ENCODE data around the gene B4GALT1.

Gene B4GALT1

DNA sequence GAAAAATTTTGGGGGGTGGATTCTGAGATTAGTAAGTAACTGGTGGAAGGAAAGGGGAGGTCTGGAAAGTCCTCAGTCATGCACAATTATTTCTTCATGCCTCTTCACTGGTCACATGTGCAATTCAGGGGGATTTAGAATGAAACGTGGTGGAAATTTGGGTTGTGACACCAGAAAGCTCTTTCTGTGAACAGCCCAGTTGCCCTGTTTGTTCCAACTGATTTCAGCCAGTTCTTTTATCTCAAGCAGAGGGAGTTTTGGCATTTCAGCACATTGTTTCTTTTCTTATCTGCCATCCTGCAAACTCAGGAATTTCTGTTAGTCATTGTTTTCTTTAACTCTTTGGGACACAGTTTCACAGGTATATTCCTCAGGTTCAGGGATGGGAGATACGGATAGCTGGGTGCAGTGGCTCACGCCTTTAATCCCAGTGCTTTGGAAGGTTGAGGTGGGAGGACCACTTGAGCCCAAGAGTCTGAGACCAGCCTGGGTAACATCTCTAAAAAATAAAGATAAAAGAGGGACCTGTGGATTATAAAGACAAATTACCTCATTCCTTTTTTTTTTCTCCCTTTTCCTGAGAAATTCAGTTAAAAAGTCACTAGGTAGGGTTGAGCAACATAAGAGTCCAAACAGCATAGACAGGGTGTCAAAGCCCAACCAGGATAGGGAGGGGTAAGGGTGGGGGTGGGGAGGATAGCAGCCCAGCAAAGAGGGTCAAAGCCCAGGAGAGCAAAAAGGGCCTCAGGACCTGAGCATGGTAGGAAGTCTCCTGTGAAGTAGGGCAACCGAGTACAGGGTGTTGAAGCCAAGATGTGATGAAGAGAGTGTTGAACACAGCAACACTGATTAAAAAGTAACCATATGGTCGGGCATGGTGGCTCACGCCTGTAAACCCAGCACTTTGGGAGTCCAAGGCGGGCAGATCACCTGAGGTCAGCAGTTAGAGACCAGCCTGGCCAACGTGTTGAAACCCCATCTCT lies 5.4 kb upstream of the B4GALT1 start:
- TF ChIP-seq ZNF274 (IDR thresholded peaks at IDR 0.05; ENCODE audit: low read depth, low read length): no peak
- H3K4me3 ChIP-seq (ENCODE audit: low read length): no peak overlapping the region

DNA sequence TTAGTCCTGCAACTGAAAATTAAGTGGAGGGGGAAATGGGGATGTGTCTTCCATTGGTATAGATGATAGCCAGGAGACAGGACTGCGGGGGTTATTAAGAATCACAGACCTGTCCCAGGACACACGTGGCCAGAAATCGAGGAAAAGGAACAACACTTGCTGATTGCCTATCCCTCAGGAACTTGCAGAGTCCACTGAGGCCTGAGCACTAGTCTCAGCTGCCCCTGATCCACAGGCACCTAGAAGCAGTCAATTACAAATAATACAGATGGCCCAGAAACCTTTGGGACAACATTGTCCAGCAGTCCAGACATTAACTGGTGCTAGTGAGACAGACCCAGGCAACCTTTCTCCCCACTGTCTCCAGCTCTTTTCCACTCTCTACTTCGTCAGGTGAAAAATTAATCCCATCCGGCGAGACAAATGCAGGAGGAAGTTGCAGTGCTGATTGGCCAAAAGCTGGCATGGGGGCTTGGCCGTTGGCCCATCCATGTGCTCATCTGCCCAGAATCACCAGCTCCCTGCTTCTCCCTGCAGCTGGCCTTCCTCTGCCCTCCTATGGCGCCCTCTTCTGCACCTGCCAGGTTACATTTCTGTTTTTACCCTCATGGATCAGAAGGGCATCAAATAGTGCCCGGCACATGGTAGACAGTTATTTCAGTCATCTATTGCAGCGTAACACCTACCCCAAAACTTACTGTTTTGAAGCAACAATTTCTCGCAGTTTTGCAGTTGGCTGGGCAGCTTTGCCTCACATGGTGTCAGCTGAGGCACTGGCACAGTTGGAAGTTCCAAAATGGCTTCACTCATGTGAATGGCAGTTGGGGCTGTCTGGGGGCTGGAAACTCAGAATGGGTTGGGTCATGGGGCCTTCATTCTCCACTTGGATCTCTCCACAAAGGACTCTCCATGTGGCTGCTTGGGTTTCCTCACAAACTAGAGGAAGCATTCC lies 3.6 kb upstream of the B4GALT1 start:
- H3K4me3 ChIP-seq (ENCODE audit: low read length): no peak overlapping the region
- TF ChIP-seq ZNF274 (IDR thresholded peaks at IDR 0.05; ENCODE audit: low read depth, low read length): no peak

DNA sequence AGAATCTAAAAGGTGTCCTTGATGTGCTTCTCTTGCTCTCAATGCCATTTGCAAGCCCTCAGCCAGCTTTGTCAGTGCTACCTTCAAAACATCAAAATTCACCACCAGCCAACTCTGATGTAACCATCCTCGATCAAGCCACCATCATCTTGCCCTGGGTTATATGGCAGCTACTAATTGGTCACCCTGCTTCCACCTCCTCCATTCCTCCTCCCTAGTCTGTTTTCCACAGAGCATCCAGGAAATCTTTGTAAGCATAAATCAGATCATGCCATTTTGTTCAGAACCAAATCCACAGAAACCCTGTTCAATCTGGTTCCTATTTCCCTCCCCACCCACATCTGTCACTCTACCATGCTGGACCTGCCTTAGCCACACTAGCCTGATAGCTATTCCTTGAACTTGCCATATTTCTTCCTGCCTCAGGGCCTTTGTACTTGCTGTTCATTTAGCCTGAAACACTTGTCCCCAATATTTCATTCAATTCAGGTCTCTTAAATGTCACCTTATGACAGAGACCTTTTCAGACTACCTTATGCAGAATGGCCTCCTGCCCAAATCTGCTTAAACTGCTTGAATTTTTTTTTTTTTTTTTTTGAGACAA lies 1.9 kb upstream of the B4GALT1 start:
- TF ChIP-seq ZNF274 (IDR thresholded peaks at IDR 0.05; ENCODE audit: low read depth, low read length): no peak
- H3K4me3 ChIP-seq (ENCODE audit: low read length): no peak overlapping the region

DNA sequence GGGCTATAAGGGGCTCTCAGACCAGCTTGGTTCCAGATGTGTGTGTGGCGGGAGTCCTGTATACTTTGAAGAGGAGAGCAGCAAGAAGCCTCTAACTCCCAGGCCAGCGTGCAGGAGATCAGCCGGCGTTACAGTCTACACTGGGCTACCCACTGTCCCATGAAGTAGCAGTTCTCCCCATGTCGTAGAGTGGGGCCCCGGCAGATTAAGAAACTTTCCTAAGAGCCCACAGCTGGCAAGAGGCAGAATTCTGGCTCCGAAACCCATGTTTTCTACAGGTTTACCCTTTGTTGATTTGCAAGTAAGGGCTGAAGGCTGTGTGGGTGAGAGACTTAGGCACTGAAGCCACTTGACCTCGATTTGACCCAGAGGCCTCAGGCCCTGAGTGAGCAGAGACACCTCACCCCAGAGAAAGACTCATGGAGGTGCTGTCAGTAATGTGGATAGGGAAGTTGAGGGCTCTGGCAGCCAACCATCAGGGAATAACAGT lies 881 bp upstream of the B4GALT1 start:
- no peak for TF ChIP-seq ZNF274 (IDR thresholded peaks at IDR 0.05; ENCODE audit: low read depth, low read length)
- peak overlapping the region; percentile 70; the same call in 1 of the 2 replicates for H3K4me3 ChIP-seq (ENCODE audit: low read length)

DNA sequence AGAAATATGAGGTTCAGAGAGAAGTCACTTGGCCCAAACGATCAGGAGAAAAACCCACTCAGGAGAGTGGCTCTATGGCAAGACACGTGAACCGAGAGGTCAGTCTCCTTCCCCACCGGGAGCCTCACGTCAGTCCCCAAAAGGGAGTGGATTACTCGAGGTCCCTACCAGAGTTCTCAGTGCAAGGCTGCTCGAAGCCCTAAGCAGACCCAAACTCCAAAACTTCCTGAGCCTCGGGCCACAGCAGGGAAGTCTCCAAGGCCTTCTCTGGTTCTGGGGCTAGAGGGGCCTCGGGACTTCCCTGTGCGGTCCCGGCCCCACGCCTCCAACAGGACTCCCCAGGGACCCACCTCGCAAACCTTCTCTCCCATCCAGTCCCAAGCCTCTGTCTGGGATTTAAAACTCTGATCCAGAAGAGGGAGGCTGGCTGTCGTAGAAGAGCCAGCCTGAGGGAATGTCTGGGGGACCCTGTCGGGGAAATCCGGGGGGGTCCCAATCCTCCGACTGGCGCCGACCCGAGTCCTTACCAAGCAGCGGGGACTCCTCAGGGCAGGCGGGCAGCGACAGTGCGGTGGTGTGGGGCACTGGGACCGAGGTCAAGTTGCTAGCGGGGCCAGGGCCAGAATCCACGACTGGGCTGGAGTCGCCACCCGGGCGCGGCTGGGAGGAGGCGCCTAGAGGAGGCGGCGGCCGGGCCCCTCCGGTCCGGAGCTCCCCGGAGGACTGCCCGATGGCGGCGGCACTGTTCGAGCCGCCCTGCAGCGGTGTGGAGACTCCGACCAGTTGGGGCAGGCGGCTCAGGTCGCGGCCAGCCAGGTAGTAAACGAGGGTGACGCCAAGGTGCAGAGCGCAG lies 679 bp downstream of the B4GALT1 start:
- peak overlapping the region; percentile 81 for H3K4me3 ChIP-seq (ENCODE audit: low read length)
- no peak for TF ChIP-seq ZNF274 (IDR thresholded peaks at IDR 0.05; ENCODE audit: low read depth, low read length)

DNA sequence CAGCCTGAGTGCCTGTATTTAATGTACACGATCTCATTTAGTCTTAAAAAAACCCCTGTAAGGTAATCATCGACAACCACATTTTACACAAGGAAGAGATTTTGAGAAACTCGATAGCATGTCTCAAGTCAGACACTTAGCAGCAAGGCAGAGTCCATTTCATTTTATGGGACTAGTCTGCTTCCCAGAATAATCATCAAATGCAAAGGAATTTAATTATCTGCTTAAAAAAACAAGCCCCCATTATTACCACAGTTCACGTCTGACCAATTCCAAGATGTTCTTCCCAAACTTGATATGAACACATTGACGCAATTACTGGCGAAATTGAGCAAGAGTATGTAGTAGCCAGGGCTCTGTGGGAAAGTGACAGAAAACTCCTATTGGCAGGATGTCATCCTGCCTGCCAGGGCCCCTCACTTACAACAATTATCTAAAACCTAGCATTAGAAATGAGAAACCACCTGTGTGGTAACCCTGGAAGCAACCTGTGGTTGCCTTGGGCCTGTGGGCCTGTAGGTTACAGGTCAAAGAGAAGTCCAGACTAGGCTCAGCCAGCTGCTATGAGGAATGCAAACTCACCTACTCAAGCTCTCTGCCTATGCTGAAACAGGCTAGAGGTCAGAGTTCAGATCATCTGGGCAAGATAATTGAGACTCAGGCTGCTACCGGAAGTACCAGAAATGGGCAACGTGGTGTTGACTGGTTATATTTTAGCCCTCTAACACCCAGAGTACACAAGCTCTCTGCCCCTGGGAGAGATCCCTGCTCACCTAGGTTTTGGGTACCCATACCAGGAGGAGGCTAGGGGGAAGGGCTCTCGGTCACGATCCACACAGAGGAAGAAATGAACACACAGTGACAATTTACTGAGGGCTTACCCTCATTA lies 1.6 kb downstream of the B4GALT1 start:
- peak overlapping the region; percentile 81 for H3K4me3 ChIP-seq (ENCODE audit: low read length)
- no peak for TF ChIP-seq ZNF274 (IDR thresholded peaks at IDR 0.05; ENCODE audit: low read depth, low read length)

DNA sequence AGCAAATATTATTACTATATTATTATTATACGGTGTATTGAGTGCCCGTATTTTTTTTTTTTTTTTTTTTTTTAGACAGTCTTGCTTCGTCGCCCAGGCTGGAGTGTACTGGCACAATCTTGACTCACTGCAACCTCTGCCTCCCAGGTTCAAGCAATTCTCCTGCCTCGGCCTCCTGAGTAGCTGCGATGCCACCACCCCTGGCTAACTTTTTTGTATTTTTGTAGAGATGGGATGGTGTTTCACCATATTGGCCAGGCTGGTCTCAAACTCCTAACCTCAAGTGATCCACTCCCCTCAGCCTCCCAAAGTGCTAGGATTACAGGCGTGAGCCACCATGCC lies 2.2 kb downstream of the B4GALT1 start:
- peak overlapping the region; percentile 81 for H3K4me3 ChIP-seq (ENCODE audit: low read length)

DNA sequence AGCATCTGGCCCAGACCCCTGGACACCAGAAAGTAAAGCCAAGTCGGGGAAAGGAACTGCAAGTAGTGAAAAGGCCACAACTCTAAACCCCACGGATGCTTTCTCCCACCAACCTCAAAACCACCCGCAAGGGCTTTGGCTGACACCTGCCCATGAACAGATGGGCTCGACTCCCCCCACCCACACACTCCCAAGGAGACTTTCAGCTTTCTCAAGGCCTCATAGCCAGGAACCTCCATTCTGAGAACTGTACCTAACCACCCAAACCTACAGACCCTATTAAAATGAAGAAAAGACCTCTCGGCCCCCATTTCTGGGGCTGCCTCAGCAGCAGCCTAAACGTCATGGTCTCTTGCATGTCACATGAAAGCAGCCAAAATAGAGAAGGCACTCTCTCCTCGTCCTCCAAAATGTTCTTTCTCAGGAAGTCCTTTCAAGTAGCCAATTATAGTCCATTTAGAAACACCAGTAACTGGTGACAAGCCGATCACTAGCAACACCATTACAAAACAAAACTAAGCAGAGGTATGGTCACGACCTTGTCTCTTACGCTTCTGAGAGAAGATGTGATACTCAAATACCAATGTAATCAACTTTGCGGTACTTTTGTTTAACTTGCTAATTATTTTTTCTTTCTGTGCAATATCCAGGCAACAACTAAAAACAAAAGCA lies 2.9 kb downstream of the B4GALT1 start:
- TF ChIP-seq ZNF274 (IDR thresholded peaks at IDR 0.05; ENCODE audit: low read depth, low read length): no peak
- peak overlapping the region; percentile 81 for H3K4me3 ChIP-seq (ENCODE audit: low read length)

DNA sequence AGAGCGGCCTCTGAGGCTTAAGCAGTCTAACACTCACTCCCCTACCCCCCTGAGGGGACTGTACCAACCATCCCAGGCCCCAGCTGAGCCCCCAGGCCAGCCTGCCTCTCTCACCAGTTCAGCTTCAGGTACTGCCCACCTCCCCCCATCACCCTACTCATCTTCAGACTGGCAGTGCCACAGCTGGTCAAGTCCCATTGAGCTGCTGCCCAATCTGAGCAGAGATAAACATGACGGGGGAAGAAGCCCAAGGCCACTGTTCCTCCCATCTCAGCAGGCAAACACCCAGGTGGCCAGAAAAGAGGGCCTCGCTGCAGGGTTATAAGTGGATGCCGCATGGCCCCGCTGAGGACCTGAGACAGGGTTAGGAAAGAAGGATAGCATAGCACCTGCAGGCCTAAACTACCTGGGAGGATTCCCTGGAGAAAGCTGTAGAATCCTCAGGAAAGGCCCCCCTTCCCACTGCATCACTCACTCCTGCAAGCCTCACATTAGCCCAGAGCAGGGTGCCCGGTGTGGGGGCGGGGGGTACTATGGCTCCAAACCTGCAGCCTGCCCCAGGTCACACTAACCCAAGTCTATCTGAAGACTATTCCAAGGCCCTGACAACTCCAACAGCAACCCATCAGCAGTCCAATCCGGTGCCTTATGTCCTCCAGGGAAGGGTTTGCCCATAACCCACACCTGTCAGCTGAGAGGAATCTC lies 3.6 kb downstream of the B4GALT1 start:
- TF ChIP-seq ZNF274 (IDR thresholded peaks at IDR 0.05; ENCODE audit: low read depth, low read length): no peak
- peak overlapping the region; percentile 81; the same call in 1 of the 2 replicates for H3K4me3 ChIP-seq (ENCODE audit: low read length)

DNA sequence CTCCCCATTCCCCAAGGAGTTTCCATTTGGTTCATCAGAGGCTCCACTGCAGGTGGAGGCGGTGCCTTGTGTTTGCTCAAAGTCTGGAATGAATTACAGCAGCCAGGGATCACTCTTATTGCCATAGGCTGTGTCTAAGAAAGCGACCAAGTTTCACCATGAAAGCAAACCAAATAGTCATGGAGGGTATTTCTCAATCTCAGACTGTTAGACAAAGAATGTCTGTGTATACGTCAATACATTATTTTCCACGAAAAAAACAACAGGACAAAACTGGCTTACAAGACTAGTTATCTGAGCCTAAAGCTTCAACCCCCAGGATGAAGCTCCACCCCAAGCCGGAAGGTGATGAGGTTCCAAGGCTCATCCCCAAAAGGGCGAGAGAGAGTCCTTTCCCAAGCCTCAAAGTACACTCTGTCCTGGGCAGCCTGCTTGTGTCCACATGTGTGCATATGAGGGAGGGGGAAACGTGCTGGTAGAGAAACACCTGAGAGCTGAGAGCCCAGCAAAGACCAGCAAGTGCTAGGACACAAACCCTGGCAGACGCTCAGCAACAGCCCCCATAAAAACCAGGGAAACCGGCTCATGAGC lies 4.3 kb downstream of the B4GALT1 start:
- TF ChIP-seq ZNF274 (IDR thresholded peaks at IDR 0.05; ENCODE audit: low read depth, low read length): no peak
- H3K4me3 ChIP-seq (ENCODE audit: low read length): peak overlapping the region; percentile 81; the same call in 1 of the 2 replicates

DNA sequence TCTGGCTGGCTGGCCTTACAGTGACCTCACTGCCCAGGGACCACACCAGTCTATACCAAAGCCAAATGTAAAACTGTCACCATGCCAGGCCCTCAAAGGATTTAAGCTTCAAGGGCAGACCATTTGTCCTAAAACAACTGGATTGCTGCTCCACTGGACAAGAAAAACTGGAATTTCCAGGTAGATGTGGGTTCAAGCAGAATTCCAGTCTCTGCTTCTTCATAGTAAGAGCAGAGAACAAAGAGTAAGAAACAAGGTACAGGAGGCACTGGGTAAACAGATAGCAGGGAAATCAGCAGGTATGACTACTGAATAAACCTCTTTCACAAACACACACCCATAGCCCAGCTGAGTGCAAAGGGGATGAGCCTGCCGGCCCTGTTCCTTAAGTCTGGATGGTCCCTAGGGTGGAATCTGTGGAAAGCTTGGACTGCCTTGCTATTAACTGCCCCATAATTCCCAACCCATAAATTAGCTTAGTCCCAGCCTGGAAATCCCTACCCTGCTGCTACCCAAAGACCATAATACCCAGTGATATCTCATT lies 5.5 kb downstream of the B4GALT1 start:
- H3K4me3 ChIP-seq (ENCODE audit: low read length): peak overlapping the region; percentile 49; the same call in 1 of the 2 replicates
- no peak for TF ChIP-seq ZNF274 (IDR thresholded peaks at IDR 0.05; ENCODE audit: low read depth, low read length)

Measured in GM08714 (cell line).